ENCODE results near the gene RAB11FIP3.
"Not testable (repeated sequence)": the region's sequence is repeated elsewhere in the genome, so short reads cannot be mapped to it uniquely, and the experiment has no call there.

- not testable (repeated sequence) for TF ChIP-seq CTCF, POLR2A, EP300 (IDR thresholded peaks at IDR 0.05)
Observed at GRCh38 chr16:507527-507926, 82.1 kb downstream of the RAB11FIP3 start.

Measured in ovary (tissue), 3 donors.